Measurements from ENCODE around the gene FBXO9.

DNA sequence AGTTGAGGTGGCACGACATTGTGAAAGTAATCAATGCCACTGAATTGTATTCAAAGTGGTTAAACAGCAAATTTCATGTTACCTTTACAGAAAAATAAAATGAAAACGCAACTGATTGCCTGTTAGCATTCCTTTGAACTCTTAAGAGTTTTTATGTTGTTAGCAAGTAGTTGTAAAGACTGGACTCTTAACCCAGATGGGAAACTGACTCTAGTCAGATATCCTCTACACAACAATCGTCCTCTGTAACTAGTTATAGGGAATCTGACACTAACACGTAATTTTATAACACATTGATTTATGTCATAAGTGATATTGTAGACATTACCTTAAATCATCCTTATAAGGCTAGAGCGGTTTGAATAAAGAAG is 3.0 kb upstream of the FBXO9 start:
- TF ChIP-seq, protein P1, sequence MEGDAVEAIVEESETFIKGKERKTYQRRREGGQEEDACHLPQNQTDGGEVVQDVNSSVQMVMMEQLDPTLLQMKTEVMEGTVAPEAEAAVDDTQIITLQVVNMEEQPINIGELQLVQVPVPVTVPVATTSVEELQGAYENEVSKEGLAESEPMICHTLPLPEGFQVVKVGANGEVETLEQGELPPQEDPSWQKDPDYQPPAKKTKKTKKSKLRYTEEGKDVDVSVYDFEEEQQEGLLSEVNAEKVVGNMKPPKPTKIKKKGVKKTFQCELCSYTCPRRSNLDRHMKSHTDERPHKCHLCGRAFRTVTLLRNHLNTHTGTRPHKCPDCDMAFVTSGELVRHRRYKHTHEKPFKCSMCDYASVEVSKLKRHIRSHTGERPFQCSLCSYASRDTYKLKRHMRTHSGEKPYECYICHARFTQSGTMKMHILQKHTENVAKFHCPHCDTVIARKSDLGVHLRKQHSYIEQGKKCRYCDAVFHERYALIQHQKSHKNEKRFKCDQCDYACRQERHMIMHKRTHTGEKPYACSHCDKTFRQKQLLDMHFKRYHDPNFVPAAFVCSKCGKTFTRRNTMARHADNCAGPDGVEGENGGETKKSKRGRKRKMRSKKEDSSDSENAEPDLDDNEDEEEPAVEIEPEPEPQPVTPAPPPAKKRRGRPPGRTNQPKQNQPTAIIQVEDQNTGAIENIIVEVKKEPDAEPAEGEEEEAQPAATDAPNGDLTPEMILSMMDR (IDR thresholded peaks at IDR 0.05; ENCODE audit: insufficient read depth, low read depth, low read length), result no peak
- no peak for TF ChIP-seq EZH2 (IDR thresholded peaks at IDR 0.05; ENCODE audit: insufficient read depth, low read length)
